Activated T-cell treated with anti-CD3 and anti-CD28 coated beads, Interleukin-2, amount 50 U/mL, for 72 hours (primary cell): ENCODE results near the gene CNTF. TPM values are rescaled to one million over a fixed set of nuclear protein-coding genes. Genes with fewer than 3 reads are reported as not detected.
A peak's percentile ranks its signal among the peaks of the same experiment; 100 is the strongest.

Source experiments
- ATAC-seq, 2 donors: fragments of 150-1000 bp; cut with Tn5 transposase; replicated peaks in 1 of 2; 2 replicates each; pipeline ENCODE4 v1.10.0; 2021; ENCODE audit warnings: moderate library complexity in 2 of 2, mild to moderate bottlenecking in 1 of 2
- DNase-seq, 2 donors: peaks; one replicate each; pipeline ENCODE4 v3.0.0; 2021 to 2022; ENCODE audit warnings: mixed read lengths in 1 of 2
- H3K27ac Mint-ChIP-seq: one replicate; pipeline ENCODE4 v1.8.0; 2022; ENCODE audit warnings: mild to moderate bottlenecking, moderate library complexity, mixed read lengths
- H3K27me3 Mint-ChIP-seq: one replicate; pipeline ENCODE4 v1.8.0; 2022; ENCODE audit warnings: low read depth, mixed read lengths
- H3K36me3 Mint-ChIP-seq, 2 donors: one replicate each; pipeline ENCODE4 v1.8.0; 2022; ENCODE audit warnings: mixed read lengths in 2 of 2, mild to moderate bottlenecking in 1 of 2; ENCODE audit not compliant: insufficient read depth in 2 of 2
- H3K4me1 Mint-ChIP-seq: one replicate; pipeline ENCODE4 v1.8.0; 2022; ENCODE audit warnings: low read depth, mixed read lengths
- H3K4me3 Mint-ChIP-seq, 2 donors: one replicate each; pipeline ENCODE4 v1.8.0; 2022; ENCODE audit warnings: mild to moderate bottlenecking in 2 of 2, mixed read lengths in 2 of 2, moderate library complexity in 2 of 2
- H3K9me3 Mint-ChIP-seq, 2 donors: one replicate each; pipeline ENCODE4 v1.8.0; 2022; ENCODE audit warnings: mixed read lengths in 2 of 2
- total RNA-seq, 2 donors: library from RNA; stranded (reverse); gene quantifications; one replicate each; pipeline ENCODE4 v1.2.3, GENCODE V29; 2022

The CNTF gene
- total RNA-seq, 2 donors from 2014 or later: 4.5 to 5.0 TPM

DNA sequence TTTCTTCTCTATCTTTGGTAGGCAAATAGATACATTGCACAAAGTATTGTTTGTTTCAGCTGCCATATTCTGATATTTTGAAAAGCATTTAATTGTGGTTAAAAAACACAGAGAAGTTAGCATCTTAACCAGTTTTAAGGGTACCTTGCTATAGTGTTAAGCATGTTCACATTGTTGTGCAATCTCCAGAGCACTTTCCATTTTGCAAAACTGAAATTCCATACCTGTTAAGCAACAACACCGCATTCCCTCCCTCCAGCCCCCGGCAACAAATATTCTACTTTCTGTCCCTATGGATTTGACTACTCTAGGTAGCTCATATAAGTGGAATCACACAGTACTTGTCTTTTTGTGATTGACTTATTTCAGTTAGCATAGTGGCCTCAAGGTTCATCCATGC lies 33.9 kb downstream of the CNTF start:
- Mint-ChIP-seq H3K27me3 (no peaks in the 10 kb centered on the region), H3K27ac (no peak overlapping the region), H3K36me3 (no peaks in the 10 kb centered on the region), H3K9me3 (no peaks in the 10 kb centered on the region), H3K4me1 (peaks cover 36% of the 10 kb centered on the region), H3K4me3 (no peak overlapping the region)
- DNase-seq: no peak
- ATAC-seq: no peak

DNA sequence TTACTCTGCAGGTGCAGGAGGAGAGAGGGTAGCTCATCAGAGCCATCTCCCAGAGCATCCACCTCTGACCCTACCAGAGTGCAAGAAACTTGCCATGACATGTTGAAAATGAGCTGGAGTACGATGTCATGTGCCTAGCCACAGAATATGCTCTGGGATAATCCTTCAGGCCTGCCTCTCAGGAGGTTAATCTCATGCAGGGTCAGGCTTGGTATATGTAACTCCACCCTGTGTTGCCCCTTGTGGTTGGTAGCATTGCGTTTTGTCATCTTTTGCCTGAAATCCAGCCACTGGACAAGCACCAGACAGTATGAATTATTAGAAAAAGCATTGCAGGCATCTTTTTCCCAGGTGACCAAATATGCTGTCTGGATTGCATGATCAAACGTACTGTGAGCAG lies 36.2 kb downstream of the CNTF start:
- no peaks in the 10 kb centered on the region for H3K9me3 Mint-ChIP-seq
- DNase-seq: no peak

GRCh38 chr11:58659404-58659803 lies 36.9 kb downstream of the CNTF start:
- H3K27ac Mint-ChIP-seq: no peak overlapping the region
- no peaks in the 10 kb centered on the region for H3K9me3 Mint-ChIP-seq
- no peaks in the 10 kb centered on the region for H3K36me3 Mint-ChIP-seq
- DNase-seq: no peak
- no peak overlapping the region for H3K4me3 Mint-ChIP-seq
- peak in 1 of 2 donors; percentile 48 for ATAC-seq
- H3K4me1 Mint-ChIP-seq: peaks cover 27% of the 10 kb centered on the region
- H3K27me3 Mint-ChIP-seq: no peaks in the 10 kb centered on the region

More for the DNA sequence above, 36.2 kb downstream of the CNTF start:
- Mint-ChIP-seq H3K27me3 (no peaks in the 10 kb centered on the region), H3K36me3 (no peaks in the 10 kb centered on the region), H3K4me1 (peaks cover 35% of the 10 kb centered on the region), H3K4me3 (no peak overlapping the region), H3K27ac (no peak overlapping the region)
- no peak for ATAC-seq

GRCh38 chr11:58659910-58660570 lies 37.6 kb downstream of the CNTF start:
- no peak for ATAC-seq

GRCh38 chr11:58671983-58672633 lies 49.6 kb downstream of the CNTF start:
- H3K36me3 Mint-ChIP-seq: no peaks in the 10 kb centered on the region
- no peak for ATAC-seq
- DNase-seq: no peak
- no peaks in the 10 kb centered on the region for H3K9me3 Mint-ChIP-seq
- H3K27me3 Mint-ChIP-seq: no peaks in the 10 kb centered on the region
- H3K27ac Mint-ChIP-seq: no peak overlapping the region
- H3K4me1 Mint-ChIP-seq: no peaks in the 10 kb centered on the region
- no peak overlapping the region for H3K4me3 Mint-ChIP-seq

More at GRCh38 chr11:58659910-58660570, 37.6 kb downstream of the CNTF start:
- DNase-seq: no peak
- H3K4me3 Mint-ChIP-seq: no peak overlapping the region
- H3K27ac Mint-ChIP-seq: no peak overlapping the region
- peaks cover 20% of the 10 kb centered on the region for H3K4me1 Mint-ChIP-seq
- no peaks in the 10 kb centered on the region for H3K27me3 Mint-ChIP-seq
- no peaks in the 10 kb centered on the region for H3K36me3 Mint-ChIP-seq
- H3K9me3 Mint-ChIP-seq: no peaks in the 10 kb centered on the region

- Mint-ChIP-seq H3K27me3 (no peaks in the 10 kb centered on the region), H3K9me3 (no peaks in the 10 kb centered on the region), H3K36me3 (no peaks in the 10 kb centered on the region), H3K4me3 (no peak overlapping the region), H3K4me1 (no peaks in the 10 kb centered on the region), H3K27ac (no peak overlapping the region)
- no peak for DNase-seq
- ATAC-seq: no peak
Observed at GRCh38 chr11:58674609-58675008, 52.1 kb downstream of the CNTF start.

Other genes starting within 250 kb of the CNTF start
- not detected for gene OR5B3, start 215.8 kb upstream of the CNTF start, total RNA-seq
- not detected for gene OR5B2, start 194.5 kb upstream of the CNTF start, total RNA-seq
- under 1 TPM in 1 of 2 donors, not detected in 1; 0.24 TPM for gene OR5B12, start 180.4 kb upstream of the CNTF start, total RNA-seq
- gene OR5B21, start 114.6 kb upstream of the CNTF start, total RNA-seq: under 1 TPM in 1 of 2 donors, not detected in 1; 0.35 TPM
- gene LPXN, start 46.8 kb upstream of the CNTF start, total RNA-seq: 100 to 1,000 TPM; 113 to 121 TPM
- 10 to 100 TPM; 43.4 to 48.4 TPM for gene ZFP91, start 43.6 kb upstream of the CNTF start, total RNA-seq
- not detected for gene GLYAT, start 109.3 kb downstream of the CNTF start, total RNA-seq
- gene GLYATL2, start 222.0 kb downstream of the CNTF start, total RNA-seq: not detected